Suprapubic skin (tissue), 4 donors: Measurements from ENCODE around the gene NEK11. TPM values are rescaled to one million over a fixed set of nuclear protein-coding genes. Genes with fewer than 3 reads are reported as not detected.

ENCODE experiments used
- DNase-seq, 2 donors: peaks; one replicate each; pipeline ENCODE4 v3.0.0-alpha.2; 2019; ENCODE audit warnings: low spot score in 2 of 2
- H3K27ac ChIP-seq: fragments of 200-600 bp; sonication (generic); one replicate; pipeline ENCODE4 v1.5.1; 2019
- H3K27me3 ChIP-seq: fragments of 200-600 bp; sonication (generic); one replicate; pipeline ENCODE4 v1.5.1; 2019
- H3K36me3 ChIP-seq: fragments of 200-600 bp; sonication (generic); one replicate; pipeline ENCODE4 v1.5.1; 2019
- H3K4me1 ChIP-seq: fragments of 200-600 bp; sonication (generic); one replicate; pipeline ENCODE4 v1.5.1; 2019
- H3K4me3 ChIP-seq: fragments of 200-600 bp; sonication (generic); one replicate; pipeline ENCODE4 v1.5.1; 2019; ENCODE audit warnings: mild to moderate bottlenecking
- H3K9me3 ChIP-seq: fragments of 200-600 bp; sonication (generic); one replicate; pipeline ENCODE4 v1.5.1; 2019
- CTCF ChIP-seq, 2 donors: fragments of 200-600 bp in 1 of 2; fragments of 450-650 bp in 1 of 2; sonication (generic) in 1 of 2; IDR thresholded peaks; one replicate each; pipeline ENCODE4 v1.5.1; 2016 to 2019; ENCODE audit warnings: antibody characterized with exemption in 2 of 2, mild to moderate bottlenecking in 1 of 2, moderate library complexity in 1 of 2
- EP300 ChIP-seq: sonication (generic); formaldehyde crosslinking; IDR thresholded peaks from one replicate; pipeline ENCODE4 v1.6.1; 2017; ENCODE audit warnings: antibody characterized with exemption
- POLR2A ChIP-seq, 2 donors: fragments of 450-650 bp; IDR thresholded peaks; one replicate each; pipeline ENCODE4 v1.6.1; 2017; ENCODE audit warnings: antibody characterized with exemption in 2 of 2, mild to moderate bottlenecking in 2 of 2, moderate library complexity in 2 of 2
- POLR2AphosphoS5 ChIP-seq, 3 donors: sonication (generic); formaldehyde crosslinking; IDR thresholded peaks; one replicate each; pipeline ENCODE4 v1.6.1; 2017; ENCODE audit warnings: antibody characterized with exemption in 3 of 3
- WGBS: methylation state at CpG from one replicate; pipeline ENCODE4 v1.1.5; 2018; 5-methylcytosine and 5-hydroxymethylcytosine counted together
- total RNA-seq, 4 donors: library from RNA; depleted of rRNA; stranded (reverse); fragments of >200 nt; gene quantifications; one replicate each; pipeline ENCODE4 v1.1.0, GENCODE V29; 2016

Gene NEK11
- total RNA-seq, 4 donors from 2014 or later = 4.2 to 11.0 (median 7.5) TPM

GRCh38 chr3:131283862-131284261 lies 257.2 kb downstream of the NEK11 start:
- Histone ChIP-seq H3K4me1 (no peaks in the 10 kb centered on the region), H3K27ac (no peak overlapping the region), H3K9me3 (no peaks in the 10 kb centered on the region), H3K4me3 (no peak overlapping the region), H3K27me3 (no peaks in the 10 kb centered on the region), H3K36me3 (no peaks in the 10 kb centered on the region)
- 62% methylated on average over 3 of the region's 3 CpGs for WGBS
- no peak for DNase-seq
- TF ChIP-seq POLR2AphosphoS5 (IDR thresholded peaks at IDR 0.05) (no peak), CTCF (IDR thresholded peaks at IDR 0.05) (no peak), EP300 (no peak), POLR2A (IDR thresholded peaks at IDR 0.05) (no peak)

DNA sequence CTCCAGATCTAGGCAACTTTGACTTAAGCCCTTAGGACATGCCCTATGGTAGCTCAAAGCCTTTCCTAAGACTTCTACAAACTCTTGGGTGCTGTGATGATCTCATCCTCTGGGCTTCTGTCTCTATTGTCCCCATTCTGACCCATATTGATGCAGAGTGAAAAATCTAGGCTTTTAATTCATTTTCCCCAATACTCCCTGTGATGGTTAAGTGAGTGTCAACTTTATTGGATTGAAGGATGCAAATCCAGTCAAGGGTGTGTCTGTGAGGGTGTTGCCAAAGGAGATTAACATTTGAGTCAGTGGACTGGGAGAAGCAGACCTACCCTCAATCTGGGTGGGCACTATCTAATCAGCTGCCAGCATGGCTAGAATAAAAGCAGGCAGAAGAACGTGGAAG lies 257.6 kb downstream of the NEK11 start:
- WGBS = 92% methylated on average over 1 of the region's 1 CpG
- TF ChIP-seq EP300 = no peak
- no peak for TF ChIP-seq POLR2A (IDR thresholded peaks at IDR 0.05)
- no peak for TF ChIP-seq CTCF (IDR thresholded peaks at IDR 0.05)
- no peak for TF ChIP-seq POLR2AphosphoS5 (IDR thresholded peaks at IDR 0.05)

DNA sequence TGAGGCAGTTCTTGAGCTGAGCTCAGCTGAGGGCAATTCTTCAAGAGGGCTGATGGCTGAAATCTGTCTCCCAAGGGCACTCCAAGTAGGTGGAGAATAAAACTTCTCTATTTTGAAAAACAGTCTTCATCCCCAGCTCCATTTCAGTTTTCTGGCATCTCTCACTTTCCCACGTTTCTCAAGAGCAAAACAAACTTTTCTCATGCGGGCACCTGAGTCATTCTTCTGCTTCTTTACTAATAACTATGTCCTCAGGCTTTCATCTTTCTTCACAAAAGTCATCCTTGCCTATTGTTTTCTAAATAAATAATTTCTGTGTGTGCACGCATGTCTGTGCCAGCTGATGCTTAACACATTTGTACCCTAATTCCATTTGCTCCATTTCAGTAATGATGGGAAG lies 258.8 kb downstream of the NEK11 start:
- TF ChIP-seq POLR2AphosphoS5 (IDR thresholded peaks at IDR 0.05) (no peak), POLR2A (IDR thresholded peaks at IDR 0.05) (no peak), EP300 (no peak), CTCF (IDR thresholded peaks at IDR 0.05) (no peak)
- WGBS = 75% methylated on average over 3 of the region's 3 CpGs

More for the DNA sequence above, 257.6 kb downstream of the NEK11 start:
- no peak for DNase-seq
- Histone ChIP-seq H3K27me3 (no peaks in the 10 kb centered on the region), H3K4me3 (no peak overlapping the region), H3K36me3 (no peaks in the 10 kb centered on the region), H3K4me1 (no peaks in the 10 kb centered on the region), H3K9me3 (no peaks in the 10 kb centered on the region), H3K27ac (no peak overlapping the region)

GRCh38 chr3:131299836-131300235 lies 273.2 kb downstream of the NEK11 start:
- no peaks in the 10 kb centered on the region for H3K36me3 ChIP-seq
- no peak overlapping the region for H3K4me3 ChIP-seq
- no peaks in the 10 kb centered on the region for H3K27me3 ChIP-seq
- no peak overlapping the region for H3K27ac ChIP-seq
- TF ChIP-seq CTCF (IDR thresholded peaks at IDR 0.05) (no peak), EP300 (no peak), POLR2AphosphoS5 (IDR thresholded peaks at IDR 0.05) (no peak), POLR2A (IDR thresholded peaks at IDR 0.05) (no peak)
- no peaks in the 10 kb centered on the region for H3K9me3 ChIP-seq
- DNase-seq = no peak
- no peaks in the 10 kb centered on the region for H3K4me1 ChIP-seq
- 77% methylated on average over 1 of the region's 1 CpG for WGBS

More for the DNA sequence above, 258.8 kb downstream of the NEK11 start:
- no peak overlapping the region for H3K27ac ChIP-seq
- H3K36me3 ChIP-seq = no peaks in the 10 kb centered on the region
- H3K9me3 ChIP-seq = no peaks in the 10 kb centered on the region
- DNase-seq = no peak
- no peaks in the 10 kb centered on the region for H3K4me1 ChIP-seq
- no peak overlapping the region for H3K4me3 ChIP-seq
- H3K27me3 ChIP-seq = no peaks in the 10 kb centered on the region

DNA sequence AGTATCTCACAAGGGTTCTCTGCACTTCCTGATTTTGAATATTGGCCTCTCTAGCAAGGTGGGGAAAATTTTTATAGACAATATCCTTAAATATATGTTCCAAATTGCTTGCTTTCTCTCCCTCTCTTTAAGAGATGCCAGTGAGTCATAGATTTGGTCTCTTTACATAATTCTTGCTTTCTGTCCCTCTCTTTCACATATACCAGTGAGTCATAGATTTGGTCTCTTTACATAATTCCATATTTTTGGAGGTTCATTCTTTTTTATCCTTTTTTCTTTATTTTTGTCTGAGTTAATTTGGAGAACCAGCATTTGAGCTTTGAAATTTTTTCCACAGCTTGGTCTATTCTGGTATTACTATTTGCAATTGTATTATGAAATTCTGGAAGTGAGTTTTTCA lies 277.2 kb downstream of the NEK11 start:
- Histone ChIP-seq H3K4me3 (no peak overlapping the region), H3K27ac (no peak overlapping the region), H3K27me3 (no peaks in the 10 kb centered on the region), H3K36me3 (no peaks in the 10 kb centered on the region), H3K9me3 (no peaks in the 10 kb centered on the region), H3K4me1 (no peaks in the 10 kb centered on the region)
- no peak for DNase-seq
- TF ChIP-seq POLR2A (IDR thresholded peaks at IDR 0.05) = no peak
- no peak for TF ChIP-seq EP300
- TF ChIP-seq POLR2AphosphoS5 (IDR thresholded peaks at IDR 0.05) = no peak
- no peak for TF ChIP-seq CTCF (IDR thresholded peaks at IDR 0.05)
